ENCODE measurements around the gene PROP1. TPM values are rescaled to one million over a fixed set of nuclear protein-coding genes. Genes with fewer than 3 reads are reported as not detected.
"Not testable (repeated sequence)": the region's sequence is repeated elsewhere in the genome, so short reads cannot be mapped to it uniquely, and the experiment has no call there.

The PROP1 gene
- total and polyA plus RNA-seq, 8 donors = not detected

DNA sequence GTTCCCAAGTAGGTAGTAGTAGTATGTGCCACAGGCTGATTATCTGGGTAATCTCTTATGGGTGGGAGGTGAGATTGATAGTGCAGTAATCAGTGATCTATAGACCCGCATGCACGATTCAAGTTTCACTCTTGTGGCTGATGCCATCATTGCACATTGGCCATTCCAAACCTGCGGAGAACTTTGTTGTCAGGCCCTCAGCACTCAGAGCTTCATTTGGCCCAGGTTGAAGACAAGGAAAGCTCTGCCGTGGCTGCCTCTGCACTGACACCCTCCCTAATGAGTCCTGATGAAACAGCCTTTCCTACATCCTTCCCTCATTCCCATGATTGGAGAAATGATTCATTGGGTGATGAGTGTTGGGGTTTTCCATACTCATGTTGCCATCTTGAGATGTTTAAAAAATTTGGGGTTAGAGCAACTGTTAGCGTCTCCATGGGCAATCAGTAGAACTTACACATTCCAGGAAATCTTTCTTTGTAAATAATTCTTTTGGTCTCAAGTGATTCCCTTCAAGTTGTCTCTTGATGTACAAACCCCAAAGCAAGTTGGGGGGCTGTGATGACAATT is 22.9 kb downstream of the PROP1 start:
- H3K36me3 ChIP-seq = no peaks in the 10 kb centered on the region
- DNase-seq = no peak
- WGBS, 5 donors = 71 to 80% (median 76%) methylated on average over 5 of the region's 5 CpGs
- no peak for TF ChIP-seq EP300 (IDR thresholded peaks at IDR 0.05)
- intact Hi-C loops (cut with DNase I; ENCODE audit: low total_unique reads) = no loop called here
- no peak overlapping the region for H3K4me3 ChIP-seq
- H3K9me3 ChIP-seq = peaks cover 0 to 6% (median 0%) of the 10 kb centered on the region in 4 donors
- H3K27ac ChIP-seq = no peak overlapping the region
- H3K27me3 ChIP-seq = peaks cover 0 to 38% (median 0%) of the 10 kb centered on the region in 3 donors
- H3K4me1 ChIP-seq = peaks cover 0 to 5% (median 0%) of the 10 kb centered on the region in 4 donors

DNA sequence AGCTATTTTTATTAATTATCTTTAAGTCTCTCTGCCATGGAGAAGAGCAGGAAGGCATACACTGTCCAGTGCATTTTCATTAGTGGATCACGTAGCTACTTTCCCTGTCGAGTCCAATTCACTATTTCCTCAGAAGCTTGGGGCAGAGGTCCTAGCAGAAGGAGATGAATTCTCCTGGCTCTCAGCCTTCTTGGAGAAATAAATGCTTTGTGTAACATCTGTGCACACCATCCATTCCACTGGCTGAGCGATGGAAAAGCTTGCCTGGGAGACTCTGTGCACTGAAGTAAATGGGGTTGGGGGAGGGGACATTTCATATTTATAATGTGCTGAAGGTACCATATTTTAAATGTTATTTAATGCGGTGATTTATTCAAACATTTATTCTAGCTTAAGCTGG is 23.4 kb downstream of the PROP1 start:
- no peak for TF ChIP-seq POLR2AphosphoS5 (IDR thresholded peaks at IDR 0.05)
- TF ChIP-seq POLR2A (IDR thresholded peaks at IDR 0.05) = no peak
- TF ChIP-seq, protein P1, sequence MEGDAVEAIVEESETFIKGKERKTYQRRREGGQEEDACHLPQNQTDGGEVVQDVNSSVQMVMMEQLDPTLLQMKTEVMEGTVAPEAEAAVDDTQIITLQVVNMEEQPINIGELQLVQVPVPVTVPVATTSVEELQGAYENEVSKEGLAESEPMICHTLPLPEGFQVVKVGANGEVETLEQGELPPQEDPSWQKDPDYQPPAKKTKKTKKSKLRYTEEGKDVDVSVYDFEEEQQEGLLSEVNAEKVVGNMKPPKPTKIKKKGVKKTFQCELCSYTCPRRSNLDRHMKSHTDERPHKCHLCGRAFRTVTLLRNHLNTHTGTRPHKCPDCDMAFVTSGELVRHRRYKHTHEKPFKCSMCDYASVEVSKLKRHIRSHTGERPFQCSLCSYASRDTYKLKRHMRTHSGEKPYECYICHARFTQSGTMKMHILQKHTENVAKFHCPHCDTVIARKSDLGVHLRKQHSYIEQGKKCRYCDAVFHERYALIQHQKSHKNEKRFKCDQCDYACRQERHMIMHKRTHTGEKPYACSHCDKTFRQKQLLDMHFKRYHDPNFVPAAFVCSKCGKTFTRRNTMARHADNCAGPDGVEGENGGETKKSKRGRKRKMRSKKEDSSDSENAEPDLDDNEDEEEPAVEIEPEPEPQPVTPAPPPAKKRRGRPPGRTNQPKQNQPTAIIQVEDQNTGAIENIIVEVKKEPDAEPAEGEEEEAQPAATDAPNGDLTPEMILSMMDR (IDR thresholded peaks at IDR 0.05) = no peak
- TF ChIP-seq EP300 (IDR thresholded peaks at IDR 0.05) = no peak
- H3K27me3 ChIP-seq = peaks cover 0 to 33% (median 0%) of the 10 kb centered on the region in 3 donors
- no peak overlapping the region for H3K27ac ChIP-seq
- H3K9me3 ChIP-seq = peaks cover 0 to 6% (median 0%) of the 10 kb centered on the region in 4 donors
- no peak for DNase-seq
- intact Hi-C loops (cut with DNase I; ENCODE audit: low total_unique reads) = no loop called here
- H3K36me3 ChIP-seq = no peaks in the 10 kb centered on the region
- peaks cover 0 to 5% (median 0%) of the 10 kb centered on the region in 4 donors for H3K4me1 ChIP-seq
- 66 to 86% (median 69%) methylated on average over 4 of the region's 4 CpGs for WGBS, 5 donors
- no peak overlapping the region for H3K4me3 ChIP-seq

DNA sequence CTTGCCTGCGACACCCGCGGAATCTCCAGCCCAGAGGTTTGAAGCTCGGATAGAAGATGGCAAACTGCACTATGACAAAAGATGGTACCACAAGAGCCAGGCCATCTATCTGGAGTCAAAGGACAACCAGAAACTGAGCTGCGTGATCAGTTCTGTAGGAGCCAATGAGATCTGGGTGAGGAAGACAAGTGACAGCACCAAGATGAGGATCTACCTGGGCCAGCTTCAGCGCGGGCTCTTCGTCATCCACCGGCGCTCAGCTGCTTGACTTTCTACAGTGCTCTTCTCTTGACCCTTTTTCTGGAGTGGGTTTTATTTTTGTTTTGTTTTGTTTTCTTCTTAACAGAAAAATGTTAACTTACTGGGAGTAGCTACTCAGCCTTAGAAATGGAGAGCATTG is 24.0 kb downstream of the PROP1 start:
- DNase-seq; H3K27ac ChIP-seq; H3K36me3 ChIP-seq; H3K4me1 ChIP-seq; H3K9me3 ChIP-seq; H3K4me3 ChIP-seq; intact Hi-C loops (cut with DNase I; ENCODE audit: low total_unique reads): not testable (repeated sequence)
- WGBS, 5 donors = 93 to 97% (median 95%) methylated on average over 10 of the region's 10 CpGs
- peaks cover 0 to 27% (median 0%) of the 10 kb centered on the region in 3 donors for H3K27me3 ChIP-seq

GRCh38 chr5:177968661-177969211 is 27.3 kb downstream of the PROP1 start:
- Histone ChIP-seq H3K36me3 (no peaks in the 10 kb centered on the region), H3K4me1 (peaks cover 0 to 5% (median 0%) of the 10 kb centered on the region in 4 donors), H3K9me3 (no peaks in the 10 kb centered on the region), H3K27ac (no peak overlapping the region), H3K4me3 (no peak overlapping the region), H3K27me3 (peaks cover 0 to 16% (median 0%) of the 10 kb centered on the region in 3 donors)
- WGBS, 5 donors = 75 to 87% (median 82%) methylated on average over 8 of the region's 8 CpGs
- TF ChIP-seq, protein P1 (IDR thresholded peaks at IDR 0.05) = no peak
- TF ChIP-seq POLR2AphosphoS5 (IDR thresholded peaks at IDR 0.05) (no peak), POLR2A (IDR thresholded peaks at IDR 0.05) (no peak), EP300 (IDR thresholded peaks at IDR 0.05) (no peak)
- no peak for DNase-seq
- intact Hi-C loops (cut with DNase I; ENCODE audit: low total_unique reads) = no loop called here

- H3K36me3 ChIP-seq = no peaks in the 10 kb centered on the region
- H3K4me3 ChIP-seq = no peak overlapping the region
- intact Hi-C loops (cut with DNase I; ENCODE audit: low total_unique reads) = no loop called here
- H3K4me1 ChIP-seq = peaks cover 0 to 5% (median 0%) of the 10 kb centered on the region in 4 donors
- H3K27ac ChIP-seq = no peak overlapping the region
- no peak for DNase-seq
- no peak for TF ChIP-seq POLR2AphosphoS5 (IDR thresholded peaks at IDR 0.05)
- no peak for TF ChIP-seq EP300 (IDR thresholded peaks at IDR 0.05)
- TF ChIP-seq POLR2A (IDR thresholded peaks at IDR 0.05) = no peak
- TF ChIP-seq, protein P1 (IDR thresholded peaks at IDR 0.05) = no peak
- 80 to 87% (median 84%) methylated on average over 8 to 9 of the region's 9 CpGs for WGBS, 5 donors
- H3K9me3 ChIP-seq = no peaks in the 10 kb centered on the region
- H3K27me3 ChIP-seq = peaks cover 0 to 16% (median 0%) of the 10 kb centered on the region in 3 donors
These were observed 28.7 kb downstream of the PROP1 start for GRCh38 chr5:177967221-177967887.
